H9 (cell line): ENCODE data around the gene ACBD5. TPM values are rescaled to one million over a fixed set of nuclear protein-coding genes. Genes with fewer than 3 reads are reported as not detected.

Source experiments
- DNase-seq: peaks from one replicate; pipeline ENCODE4 v3.0.0-alpha.2; 2017
- H2AFZ ChIP-seq: one replicate; pipeline ENCODE4 v1.6.1; 2013; ENCODE audit warnings: mild to moderate bottlenecking, low read length, control low read depth, moderate library complexity
- H2AK5ac ChIP-seq: 2 replicates; pipeline ENCODE4 v1.6.1; 2013; ENCODE audit warnings: low read length, control low read depth, mixed read lengths; ENCODE audit not compliant: insufficient read length
- H2BK120ac ChIP-seq: one replicate; pipeline ENCODE4 v1.6.1; 2013; ENCODE audit warnings: low read depth, mild to moderate bottlenecking, low read length, control low read depth, inconsistent platforms; ENCODE audit not compliant: poor library complexity, severe bottlenecking
- H2BK12ac ChIP-seq: 2 replicates; pipeline ENCODE4 v1.6.1; 2013; ENCODE audit warnings: low read length, control low read depth, mixed read lengths, low read depth; ENCODE audit not compliant: insufficient read length
- H2BK15ac ChIP-seq: 2 replicates; pipeline ENCODE4 v1.6.1; 2013; ENCODE audit warnings: low read depth, low read length, control low read depth
- H2BK20ac ChIP-seq: one replicate; pipeline ENCODE4 v1.6.1; 2013; ENCODE audit warnings: low read depth, mild to moderate bottlenecking, low read length, control low read depth, inconsistent platforms; ENCODE audit not compliant: poor library complexity, severe bottlenecking
- H2BK5ac ChIP-seq: 2 replicates; pipeline ENCODE4 v1.6.1; 2013; ENCODE audit warnings: low read length, control low read depth, mixed read lengths; ENCODE audit not compliant: insufficient read length
- H3K14ac ChIP-seq: 2 replicates; pipeline ENCODE4 v1.6.1; 2013; ENCODE audit warnings: low read length, control low read depth; ENCODE audit not compliant: insufficient read depth
- H3K18ac ChIP-seq: 2 replicates; pipeline ENCODE4 v1.6.1; 2013; ENCODE audit warnings: low read depth, mild to moderate bottlenecking, mixed read lengths, low read length, control low read depth; ENCODE audit not compliant: insufficient read length
- H3K23ac ChIP-seq: 2 replicates; pipeline ENCODE4 v1.6.1; 2013; ENCODE audit warnings: low read length, control low read depth, mixed read lengths, low read depth; ENCODE audit not compliant: insufficient read length
- H3K23me2 ChIP-seq: 2 replicates; pipeline ENCODE4 v1.6.1; 2013; ENCODE audit warnings: low read depth, mild to moderate bottlenecking, mixed read lengths, low read length, control low read depth; ENCODE audit not compliant: insufficient read length, poor library complexity, severe bottlenecking
- H3K27ac ChIP-seq: 2 replicates; pipeline ENCODE4 v1.5.1; 2013; ENCODE audit warnings: low read length, control low read depth, mixed read lengths, low read depth; ENCODE audit not compliant: insufficient read length
- H3K27me3 ChIP-seq: 2 replicates; pipeline ENCODE4 v1.6.1; 2013; ENCODE audit warnings: low read length, control low read depth, inconsistent platforms; ENCODE audit not compliant: insufficient read depth
- H3K4ac ChIP-seq: 2 replicates; pipeline ENCODE4 v1.6.1; 2013; ENCODE audit warnings: low read depth, mild to moderate bottlenecking, control low read depth, inconsistent platforms, low read length, moderate library complexity
- H3K4me1 ChIP-seq: 2 replicates; pipeline ENCODE4 v1.6.1; 2013; ENCODE audit warnings: low read length, control low read depth, inconsistent platforms; ENCODE audit not compliant: insufficient read depth
- H3K4me2 ChIP-seq: 2 replicates; pipeline ENCODE4 v1.6.1; 2013; ENCODE audit warnings: low read length, control low read depth, mixed read lengths; ENCODE audit not compliant: insufficient read length, insufficient read depth
- H3K56ac ChIP-seq: 2 replicates; pipeline ENCODE4 v1.6.1; 2013; ENCODE audit warnings: low read depth, mild to moderate bottlenecking, mixed read lengths, low read length, control low read depth; ENCODE audit not compliant: insufficient read length
- H3K79me1 ChIP-seq: 2 replicates; pipeline ENCODE4 v1.6.1; 2013; ENCODE audit warnings: low read depth, mild to moderate bottlenecking, moderate library complexity, low read length, control low read depth, inconsistent platforms; ENCODE audit not compliant: insufficient read depth, poor library complexity, severe bottlenecking
- H3K79me2 ChIP-seq: 2 replicates; pipeline ENCODE4 v1.6.1; 2013; ENCODE audit warnings: low read length, control low read depth, inconsistent platforms; ENCODE audit not compliant: insufficient read depth
- H3K9ac ChIP-seq: 2 replicates; pipeline ENCODE4 v1.6.1; 2013; ENCODE audit warnings: low read length, control low read depth, mixed read lengths; ENCODE audit not compliant: insufficient read length; ENCODE audit errors: extremely low read depth
- H3K9me3 ChIP-seq: one replicate; pipeline ENCODE4 v1.6.1; 2013; ENCODE audit warnings: low read depth, low read length, inconsistent platforms; ENCODE audit not compliant: control insufficient read depth
- H3T11ph ChIP-seq: one replicate; pipeline ENCODE4 v1.6.1; 2013; ENCODE audit warnings: mild to moderate bottlenecking, low read length, control low read depth, inconsistent platforms
- H4K20me1 ChIP-seq: one replicate; pipeline ENCODE4 v1.6.1; 2013; ENCODE audit not compliant: control insufficient read depth, insufficient read length, insufficient read depth
- H4K5ac ChIP-seq: 2 replicates; pipeline ENCODE4 v1.6.1; 2013; ENCODE audit warnings: low read depth, mild to moderate bottlenecking, mixed read lengths, low read length, control low read depth; ENCODE audit not compliant: insufficient read length
- H4K8ac ChIP-seq: replicated peaks from 2 replicates; pipeline ENCODE4 v1.6.1; 2013; ENCODE audit warnings: low read length, control low read depth, mixed read lengths, low read depth; ENCODE audit not compliant: insufficient read length
- H4K91ac ChIP-seq: 2 replicates; pipeline ENCODE4 v1.6.1; 2013; ENCODE audit warnings: low read depth, mild to moderate bottlenecking, moderate library complexity, mixed read lengths, low read length, control low read depth; ENCODE audit not compliant: insufficient read length
- H3K27ac Mint-ChIP-seq, 3 experiments: 2 replicates in 2 of 3; 3 replicates in 1 of 3; pipeline ENCODE4 v1.8.0; 2020 to 2021; ENCODE audit warnings: mixed read lengths in 3 of 3, mild to moderate bottlenecking in 1 of 3, moderate library complexity in 1 of 3
- H3K27me3 Mint-ChIP-seq: 2 replicates; pipeline ENCODE4 v1.8.0; 2021; ENCODE audit warnings: low read depth, mild to moderate bottlenecking, moderate library complexity, mixed read lengths
- H3K36me3 Mint-ChIP-seq, 3 experiments: 2 replicates in 2 of 3; 3 replicates in 1 of 3; pipeline ENCODE4 v1.8.0; 2020 to 2021; ENCODE audit warnings: low read depth in 3 of 3, mixed read lengths in 3 of 3; ENCODE audit not compliant: insufficient read depth in 1 of 3
- H3K4me1 Mint-ChIP-seq, 2 experiments: 2 replicates each; pipeline ENCODE4 v1.8.0; 2020; ENCODE audit warnings: mixed read lengths in 2 of 2
- H3K4me3 Mint-ChIP-seq, 2 experiments: 2 replicates in 1 of 2; 3 replicates in 1 of 2; pipeline ENCODE4 v1.8.0; 2020 to 2021; ENCODE audit warnings: mild to moderate bottlenecking in 2 of 2, mixed read lengths in 2 of 2, moderate library complexity in 1 of 2
- H3K9me3 Mint-ChIP-seq, 2 experiments: 2 replicates in 1 of 2; 3 replicates in 1 of 2; pipeline ENCODE4 v1.8.0; 2020; ENCODE audit warnings: mild to moderate bottlenecking in 2 of 2, mixed read lengths in 2 of 2, moderate library complexity in 1 of 2
- WGBS: extraction: QIAGEN DNeasy Blood & Tissue Kit; methylation state at CpG from one replicate; pipeline ENCODE4 v1.1.7; 2013; ENCODE audit warnings: missing lambda C conversion rate, low lambda C conversion rate, mixed read lengths; ENCODE audit not compliant: insufficient read length; ENCODE audit errors: extremely low coverage; 5-methylcytosine and 5-hydroxymethylcytosine counted together
- total RNA-seq: library from RNA; stranded (reverse); gene quantifications from 2 replicates; pipeline ENCODE4 v1.2.1, GENCODE V29; 2021
- TF ChIP-seq, protein P1 (sequence below): fragments of 200-600 bp; sonication (generic); conservative IDR thresholded peaks from 3 replicates; pipeline ENCODE4 v1.8.0; 2021; ENCODE audit warnings: antibody characterized with exemption, mild to moderate bottlenecking

ACBD5 gene
- total RNA-seq, 1 experiment from 2014 or later, result 14.2 TPM

GRCh38 chr10:27192284-27192683, 48.3 kb downstream of the ACBD5 start:
- H2BK12ac ChIP-seq, result no peak overlapping the region
- H3K4me1 ChIP-seq, result no peaks in the 10 kb centered on the region
- no peak overlapping the region for H3K4me2 ChIP-seq
- H3K9me3 ChIP-seq, result no peaks in the 10 kb centered on the region
- whole genome bisulfite sequencing, result no CpG with 5 or more reads among the region's 3 CpGs
- no peak overlapping the region for H2AFZ ChIP-seq
- Mint-ChIP-seq H3K27ac (no peak overlapping the region), H3K4me3 (no peak overlapping the region; a peak in 1 of 5 replicates), H3K4me1 (no peaks in the 10 kb centered on the region), H3K9me3 (no peaks in the 10 kb centered on the region), H3K27me3 (no peaks in the 10 kb centered on the region), H3K36me3 (peaks cover 0 to 1% (median 0%) of the 10 kb centered on the region in 3 experiments; a peak in 2 of 7 replicates)
- H2BK20ac ChIP-seq, result no peak overlapping the region
- no peak overlapping the region for H2AK5ac ChIP-seq
- no peak overlapping the region for H4K5ac ChIP-seq
- no peaks in the 10 kb centered on the region for H3K27me3 ChIP-seq
- no peak for DNase-seq
- H3T11ph ChIP-seq, result no peak overlapping the region
- H3K4ac ChIP-seq, result no peak overlapping the region
- no peak overlapping the region for H3K27ac ChIP-seq
- no peak overlapping the region for H3K56ac ChIP-seq
- no peaks in the 10 kb centered on the region for H4K20me1 ChIP-seq
- no peak overlapping the region for H4K91ac ChIP-seq
- TF ChIP-seq, protein P1, sequence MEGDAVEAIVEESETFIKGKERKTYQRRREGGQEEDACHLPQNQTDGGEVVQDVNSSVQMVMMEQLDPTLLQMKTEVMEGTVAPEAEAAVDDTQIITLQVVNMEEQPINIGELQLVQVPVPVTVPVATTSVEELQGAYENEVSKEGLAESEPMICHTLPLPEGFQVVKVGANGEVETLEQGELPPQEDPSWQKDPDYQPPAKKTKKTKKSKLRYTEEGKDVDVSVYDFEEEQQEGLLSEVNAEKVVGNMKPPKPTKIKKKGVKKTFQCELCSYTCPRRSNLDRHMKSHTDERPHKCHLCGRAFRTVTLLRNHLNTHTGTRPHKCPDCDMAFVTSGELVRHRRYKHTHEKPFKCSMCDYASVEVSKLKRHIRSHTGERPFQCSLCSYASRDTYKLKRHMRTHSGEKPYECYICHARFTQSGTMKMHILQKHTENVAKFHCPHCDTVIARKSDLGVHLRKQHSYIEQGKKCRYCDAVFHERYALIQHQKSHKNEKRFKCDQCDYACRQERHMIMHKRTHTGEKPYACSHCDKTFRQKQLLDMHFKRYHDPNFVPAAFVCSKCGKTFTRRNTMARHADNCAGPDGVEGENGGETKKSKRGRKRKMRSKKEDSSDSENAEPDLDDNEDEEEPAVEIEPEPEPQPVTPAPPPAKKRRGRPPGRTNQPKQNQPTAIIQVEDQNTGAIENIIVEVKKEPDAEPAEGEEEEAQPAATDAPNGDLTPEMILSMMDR, result no peak
- no peak overlapping the region for H3K18ac ChIP-seq
- no peak overlapping the region for H2BK15ac ChIP-seq
- no peaks in the 10 kb centered on the region for H3K23me2 ChIP-seq
- H3K9ac ChIP-seq, result no peak overlapping the region
- H2BK120ac ChIP-seq, result no peak overlapping the region
- no peak overlapping the region for H2BK5ac ChIP-seq
- no peak overlapping the region for H4K8ac ChIP-seq
- no peak overlapping the region for H3K23ac ChIP-seq
- no peaks in the 10 kb centered on the region for H3K79me1 ChIP-seq
- H3K14ac ChIP-seq, result no peak overlapping the region
- H3K79me2 ChIP-seq, result no peaks in the 10 kb centered on the region
